Measurements from ENCODE around the gene CHTF18.

CHTF18 gene

GRCh38 chr16:794091-794822 is 5.8 kb downstream of the CHTF18 start:
- H3K27me3 ChIP-seq (ENCODE audit: control insufficient read depth in 1 of 2, insufficient read depth in 2 of 2, low read length in 2 of 2) = peaks cover 7 to 10% of the 10 kb centered on the region in 2 donors
- peaks cover 0 to 2% of the 10 kb centered on the region in 2 donors for H3K36me3 ChIP-seq (ENCODE audit: control insufficient read depth in 2 of 2, insufficient read depth in 2 of 2, low read length in 2 of 2)
- H3K27ac ChIP-seq (ENCODE audit: low read length) = no peak overlapping the region

GRCh38 chr16:794853-795466 is 6.5 kb downstream of the CHTF18 start:
- no peak overlapping the region for H3K9ac ChIP-seq (ENCODE audit: low read length in 2 of 2)

More at GRCh38 chr16:794091-794822, 5.8 kb downstream of the CHTF18 start:
- no peak overlapping the region for H3K4me3 ChIP-seq (ENCODE audit: low read length in 2 of 2)
- no peaks in the 10 kb centered on the region for H3K4me1 ChIP-seq (ENCODE audit: control insufficient read depth, insufficient read depth, low read length)
- no peaks in the 10 kb centered on the region for H3K9me3 ChIP-seq (ENCODE audit: control insufficient read depth in 2 of 2, low read length in 2 of 2)
- no peak overlapping the region for H3K9ac ChIP-seq (ENCODE audit: low read length in 2 of 2)

GRCh38 chr16:795580-796229 is 7.3 kb downstream of the CHTF18 start:
- no peak overlapping the region for H3K4me3 ChIP-seq (ENCODE audit: low read length in 2 of 2)
- no peaks in the 10 kb centered on the region for H3K4me1 ChIP-seq (ENCODE audit: control insufficient read depth, insufficient read depth, low read length)
- peaks cover 15 to 17% of the 10 kb centered on the region in 2 donors for H3K27me3 ChIP-seq (ENCODE audit: control insufficient read depth in 1 of 2, insufficient read depth in 2 of 2, low read length in 2 of 2)

More at GRCh38 chr16:794853-795466, 6.5 kb downstream of the CHTF18 start:
- H3K4me3 ChIP-seq (ENCODE audit: low read length in 2 of 2) = no peak overlapping the region
- H3K9me3 ChIP-seq (ENCODE audit: control insufficient read depth in 2 of 2, low read length in 2 of 2) = no peaks in the 10 kb centered on the region
- H3K27ac ChIP-seq (ENCODE audit: low read length) = no peak overlapping the region
- no peaks in the 10 kb centered on the region for H3K4me1 ChIP-seq (ENCODE audit: control insufficient read depth, insufficient read depth, low read length)
- H3K27me3 ChIP-seq (ENCODE audit: control insufficient read depth in 1 of 2, insufficient read depth in 2 of 2, low read length in 2 of 2) = peaks cover 10 to 13% of the 10 kb centered on the region in 2 donors
- H3K36me3 ChIP-seq (ENCODE audit: control insufficient read depth in 2 of 2, insufficient read depth in 2 of 2, low read length in 2 of 2) = peaks cover 0 to 2% of the 10 kb centered on the region in 2 donors

GRCh38 chr16:796296-797119 is 8.1 kb downstream of the CHTF18 start:
- no peaks in the 10 kb centered on the region for H3K4me1 ChIP-seq (ENCODE audit: control insufficient read depth, insufficient read depth, low read length)
- H3K36me3 ChIP-seq (ENCODE audit: control insufficient read depth in 2 of 2, insufficient read depth in 2 of 2, low read length in 2 of 2) = no peaks in the 10 kb centered on the region
- H3K27me3 ChIP-seq (ENCODE audit: control insufficient read depth in 1 of 2, insufficient read depth in 2 of 2, low read length in 2 of 2) = peaks cover 17 to 25% of the 10 kb centered on the region in 2 donors
- H3K9ac ChIP-seq (ENCODE audit: low read length in 2 of 2) = no peak overlapping the region
- H3K27ac ChIP-seq (ENCODE audit: low read length) = no peak overlapping the region
- no peaks in the 10 kb centered on the region for H3K9me3 ChIP-seq (ENCODE audit: control insufficient read depth in 2 of 2, low read length in 2 of 2)
- no peak overlapping the region for H3K4me3 ChIP-seq (ENCODE audit: low read length in 2 of 2)

More at GRCh38 chr16:795580-796229, 7.3 kb downstream of the CHTF18 start:
- Histone ChIP-seq H3K27ac (ENCODE audit: low read length) (no peak overlapping the region), H3K9ac (ENCODE audit: low read length in 2 of 2) (no peak overlapping the region), H3K36me3 (ENCODE audit: control insufficient read depth in 2 of 2, insufficient read depth in 2 of 2, low read length in 2 of 2) (peaks cover 0 to 2% of the 10 kb centered on the region in 2 donors), H3K9me3 (ENCODE audit: control insufficient read depth in 2 of 2, low read length in 2 of 2) (no peaks in the 10 kb centered on the region)

GRCh38 chr16:797120-797420 is 8.7 kb downstream of the CHTF18 start:
- Histone ChIP-seq H3K9me3 (ENCODE audit: control insufficient read depth in 2 of 2, low read length in 2 of 2) (no peaks in the 10 kb centered on the region), H3K9ac (ENCODE audit: low read length in 2 of 2) (no peak overlapping the region), H3K27ac (ENCODE audit: low read length) (no peak overlapping the region), H3K27me3 (ENCODE audit: control insufficient read depth in 1 of 2, insufficient read depth in 2 of 2, low read length in 2 of 2) (peaks cover 17 to 28% of the 10 kb centered on the region in 2 donors), H3K36me3 (ENCODE audit: control insufficient read depth in 2 of 2, insufficient read depth in 2 of 2, low read length in 2 of 2) (no peaks in the 10 kb centered on the region), H3K4me1 (ENCODE audit: control insufficient read depth, insufficient read depth, low read length) (no peaks in the 10 kb centered on the region), H3K4me3 (ENCODE audit: low read length in 2 of 2) (no peak overlapping the region)

GRCh38 chr16:797686-798085 is 9.3 kb downstream of the CHTF18 start:
- H3K36me3 ChIP-seq (ENCODE audit: control insufficient read depth in 2 of 2, insufficient read depth in 2 of 2, low read length in 2 of 2) = no peaks in the 10 kb centered on the region
- no peaks in the 10 kb centered on the region for H3K4me1 ChIP-seq (ENCODE audit: control insufficient read depth, insufficient read depth, low read length)
- H3K9me3 ChIP-seq (ENCODE audit: control insufficient read depth in 2 of 2, low read length in 2 of 2) = no peaks in the 10 kb centered on the region
- no peak overlapping the region for H3K4me3 ChIP-seq (ENCODE audit: low read length in 2 of 2)
- no peak overlapping the region for H3K27ac ChIP-seq (ENCODE audit: low read length)
- H3K27me3 ChIP-seq (ENCODE audit: control insufficient read depth in 1 of 2, insufficient read depth in 2 of 2, low read length in 2 of 2) = peaks cover 20 to 33% of the 10 kb centered on the region in 2 donors
- H3K9ac ChIP-seq (ENCODE audit: low read length in 2 of 2) = no peak overlapping the region

- Histone ChIP-seq H3K9ac (ENCODE audit: low read length in 2 of 2) (no peak overlapping the region), H3K27ac (ENCODE audit: low read length) (no peak overlapping the region), H3K36me3 (ENCODE audit: control insufficient read depth in 2 of 2, insufficient read depth in 2 of 2, low read length in 2 of 2) (no peaks in the 10 kb centered on the region), H3K27me3 (ENCODE audit: control insufficient read depth in 1 of 2, insufficient read depth in 2 of 2, low read length in 2 of 2) (peaks cover 22 to 34% of the 10 kb centered on the region in 2 donors), H3K4me1 (ENCODE audit: control insufficient read depth, insufficient read depth, low read length) (no peaks in the 10 kb centered on the region), H3K4me3 (ENCODE audit: low read length in 2 of 2) (no peak overlapping the region), H3K9me3 (ENCODE audit: control insufficient read depth in 2 of 2, low read length in 2 of 2) (no peaks in the 10 kb centered on the region)
Observed at GRCh38 chr16:798666-799065, 10.2 kb downstream of the CHTF18 start.

GRCh38 chr16:799111-799947 is 10.9 kb downstream of the CHTF18 start:
- Histone ChIP-seq H3K9me3 (ENCODE audit: control insufficient read depth in 2 of 2, low read length in 2 of 2) (no peaks in the 10 kb centered on the region), H3K27me3 (ENCODE audit: control insufficient read depth in 1 of 2, insufficient read depth in 2 of 2, low read length in 2 of 2) (peaks cover 22 to 34% of the 10 kb centered on the region in 2 donors), H3K36me3 (ENCODE audit: control insufficient read depth in 2 of 2, insufficient read depth in 2 of 2, low read length in 2 of 2) (no peaks in the 10 kb centered on the region), H3K4me1 (ENCODE audit: control insufficient read depth, insufficient read depth, low read length) (no peaks in the 10 kb centered on the region), H3K9ac (ENCODE audit: low read length in 2 of 2) (no peak overlapping the region), H3K4me3 (ENCODE audit: low read length in 2 of 2) (no peak overlapping the region), H3K27ac (ENCODE audit: low read length) (no peak overlapping the region)

- no peak within 1 kb of the TSS for H3K9ac ChIP-seq (ENCODE audit: low read length in 2 of 2)
- H3K4me1 ChIP-seq (ENCODE audit: control insufficient read depth, insufficient read depth, low read length) = no peaks in the 10 kb centered on the region
- no peak within 1 kb of the TSS for H3K4me3 ChIP-seq (ENCODE audit: low read length in 2 of 2)
- no peak within 1 kb of the TSS for H3K27ac ChIP-seq (ENCODE audit: low read length)
- peaks cover 22 to 34% of the 10 kb centered on the region in 2 donors for H3K27me3 ChIP-seq (ENCODE audit: control insufficient read depth in 1 of 2, insufficient read depth in 2 of 2, low read length in 2 of 2)
- no peaks in the 10 kb centered on the region for H3K36me3 ChIP-seq (ENCODE audit: control insufficient read depth in 2 of 2, insufficient read depth in 2 of 2, low read length in 2 of 2)
- no peaks in the 10 kb centered on the region for H3K9me3 ChIP-seq (ENCODE audit: control insufficient read depth in 2 of 2, low read length in 2 of 2)
Observed at GRCh38 chr16:799948-800833, 11.8 kb downstream of the CHTF18 start, which contains the start of gene GNG13. GNG13 (minus strand) TSS chr16:800734; CDS start chr16:799077, 1,657 bp downstream.
